ENCODE measurements around the gene RNF113B. TPM values are rescaled to one million over a fixed set of nuclear protein-coding genes. Genes with fewer than 3 reads are reported as not detected.

The RNF113B gene
- total and polyA plus RNA-seq, 2 of the 13 experiments (the other 11 are each of a cell fraction or from before 2014, with no cell fraction given) = not detected

GRCh38 chr13:98189841-98190505 lies 12.9 kb upstream of the RNF113B start:
- DNase-seq (ENCODE audit: low spot score) (peak; percentile 25), FAIRE-seq (no peak), ATAC-seq (no peak)
- H3K79me2 ChIP-seq (ENCODE audit: insufficient read depth, low read length) = peaks cover 94% of the 10 kb centered on the region
- H3K4me3 ChIP-seq (replicated peaks in 1 of 3; ENCODE audit: insufficient read depth in 1 of 3, low read depth in 2 of 3, low read length in 3 of 3) = no peak overlapping the region
- ChIA-PET POLR2A (no interaction called here), CTCF (ENCODE audit: low intra/inter-chr PET ratio, low total read pairs) (no interaction called here)
- 23% methylated on average over 4 of the region's 4 CpGs for WGBS (ENCODE audit: low lambda C conversion rate)
- H3K4me1 ChIP-seq (ENCODE audit: insufficient read depth, low read length) = peaks cover 69% of the 10 kb centered on the region
- in situ Hi-C loops (cut with HindIII; ENCODE audit: extremely low pct_ligation_motif_present, low pct_unique_long_range_greater_than_20kb) = no loop called here
- H4K20me1 ChIP-seq (ENCODE audit: insufficient read depth, low read length) = peaks cover 86% of the 10 kb centered on the region
- H2AFZ ChIP-seq (ENCODE audit: low read length) = no peak overlapping the region
- intact Hi-C loops (cut with micrococcal nuclease; ENCODE audit: unreplicated experiment) = no loop called here
- peak overlapping the region; percentile 56 for H3K4me2 ChIP-seq (ENCODE audit: low read depth, low read length)
- no peaks in the 10 kb centered on the region for H3K9me3 ChIP-seq (ENCODE audit: low read length)
- no peak overlapping the region for H3K9ac ChIP-seq (ENCODE audit: insufficient read depth, low read depth, low read length)
- peak overlapping the region; percentile 64 for H3K27ac ChIP-seq (ENCODE audit: extremely low read length, insufficient read depth, low read length)
- no TSS peak for BruUV-seq (replicated peaks)
- H3K36me3 ChIP-seq (replicated peaks in 1 of 2; ENCODE audit: control insufficient read depth in 1 of 2, insufficient read depth in 2 of 2, low read length in 2 of 2) = peaks cover 2 to 7% of the 10 kb centered on the region in 2 experiments; a peak in 3 of 5 replicates
- H3K27me3 ChIP-seq (ENCODE audit: control insufficient read depth in 1 of 2, insufficient read depth in 2 of 2, low read length in 2 of 2) = no peaks in the 10 kb centered on the region
- TF ChIP-seq ZNF740 (CRISPR knock-in tag; IDR thresholded peaks at IDR 0.05) = no peak
- no peak for TF ChIP-seq ZNF567 (CRISPR knock-in tag; IDR thresholded peaks at IDR 0.05; ENCODE audit: borderline replicate concordance)
- peak; percentile 63 for TF ChIP-seq RARA (CRISPR knock-in tag; IDR thresholded peaks at IDR 0.05)
- no peak for TF ChIP-seq ZIK1 (CRISPR knock-in tag; IDR thresholded peaks at IDR 0.05; ENCODE audit: borderline replicate concordance, low read depth)
- TF ChIP-seq RARG (CRISPR knock-in tag; IDR thresholded peaks at IDR 0.05; ENCODE audit: low read depth) = no peak
- TF ChIP-seq GATAD1 (CRISPR knock-in tag; IDR thresholded peaks at IDR 0.05) = no peak
- no peak for TF ChIP-seq ZNF121 (CRISPR knock-in tag; IDR thresholded peaks at IDR 0.05)
- no peak for TF ChIP-seq ZNF337 (CRISPR knock-in tag; IDR thresholded peaks at IDR 0.05; ENCODE audit: borderline replicate concordance, low read depth)
- peak; percentile 54; the same call in 1 of the 2 replicates for TF ChIP-seq BCL6 (CRISPR knock-in tag; IDR thresholded peaks at IDR 0.05)
- TF ChIP-seq ZNF335 (CRISPR knock-in tag; IDR thresholded peaks at IDR 0.05) = no peak
- no peak for TF ChIP-seq PAX8 (CRISPR knock-in tag; IDR thresholded peaks at IDR 0.05; ENCODE audit: borderline replicate concordance)
- no peak for TF ChIP-seq ZNF775 (CRISPR knock-in tag; IDR thresholded peaks at IDR 0.05; ENCODE audit: borderline replicate concordance)
- TF ChIP-seq REPIN1 (CRISPR knock-in tag; IDR thresholded peaks at IDR 0.05; ENCODE audit: borderline replicate concordance, low read depth) = no peak
- peak; percentile 82 for TF ChIP-seq ZNF263 (CRISPR knock-in tag; IDR thresholded peaks at IDR 0.05)
- no peak for TF ChIP-seq ZNF687 (CRISPR knock-in tag; IDR thresholded peaks at IDR 0.05)
- TF ChIP-seq NFKBIZ (CRISPR knock-in tag; IDR thresholded peaks at IDR 0.05) = no peak
- no peak for TF ChIP-seq IKZF1 (IDR thresholded peaks at IDR 0.05)
- TF ChIP-seq ARNT (IDR thresholded peaks at IDR 0.05) = no peak
- TF ChIP-seq ZNF510 (CRISPR knock-in tag; IDR thresholded peaks at IDR 0.05; ENCODE audit: low read depth) = no peak
- 0 out of 2 replicates have a peak, but pooled peaks have one; percentile 30 for TF ChIP-seq SP5 (CRISPR knock-in tag; IDR thresholded peaks at IDR 0.05; ENCODE audit: borderline replicate concordance, low read depth)
- 0 out of 2 replicates have a peak, but pooled peaks have one; percentile 24 for TF ChIP-seq SAP130 (CRISPR knock-in tag; IDR thresholded peaks at IDR 0.05; ENCODE audit: low read depth)
- no peak for TF ChIP-seq EEA1 (CRISPR knock-in tag; IDR thresholded peaks at IDR 0.05; ENCODE audit: borderline replicate concordance)
- no peak for TF ChIP-seq KAT2B (IDR thresholded peaks at IDR 0.05; ENCODE audit: borderline replicate concordance, low read depth, low read length)
- no peak for TF ChIP-seq ZNF431 (CRISPR knock-in tag; IDR thresholded peaks at IDR 0.05; ENCODE audit: borderline replicate concordance, low read depth)
